ENCODE data around the gene PPP1R13L. TPM values are rescaled to one million over a fixed set of nuclear protein-coding genes. Genes with fewer than 3 reads are reported as not detected.
A peak's percentile ranks its signal among the peaks of the same experiment; 100 is the strongest.
"Not testable (repeated sequence)": the region's sequence is repeated elsewhere in the genome, so short reads cannot be mapped to it uniquely, and the experiment has no call there.

The PPP1R13L gene
- total and polyA plus RNA-seq, 2 donors: 7.7 to 28.1 TPM

DNA sequence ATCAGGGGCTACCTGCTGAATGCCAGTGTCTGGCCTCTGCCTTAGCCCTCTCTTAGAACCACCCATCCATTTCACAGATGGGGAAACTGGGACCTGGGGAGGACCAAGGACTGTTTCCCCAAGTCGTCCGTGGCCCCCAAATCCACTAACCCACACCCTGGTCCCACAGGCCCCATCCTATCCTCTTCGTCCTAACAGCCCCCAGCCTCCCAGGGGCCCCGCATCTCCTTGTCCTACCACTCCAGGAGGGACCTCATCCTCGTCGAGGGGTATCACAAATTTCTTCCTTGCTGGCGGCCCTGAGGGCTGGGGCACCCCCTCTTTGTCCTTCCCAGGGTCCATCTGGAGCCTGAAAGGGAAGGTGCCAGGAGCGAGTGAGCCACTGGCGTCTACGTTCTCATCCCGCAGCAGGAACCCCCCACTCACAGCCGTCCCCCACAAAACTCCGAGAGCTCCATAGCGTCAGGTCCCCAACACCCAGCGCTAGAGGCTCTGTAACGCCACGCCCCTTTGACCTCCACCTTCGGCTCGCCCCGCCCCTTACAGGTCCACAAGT is 18.2 kb upstream of the PPP1R13L start:
- Histone ChIP-seq H3K36me3 (ENCODE audit: insufficient read depth) (no peaks in the 10 kb centered on the region), H3K4me1 (ENCODE audit: insufficient read depth) (peaks cover 3% of the 10 kb centered on the region), H3K4me3 (ENCODE audit: low read depth, low read length) (peak overlapping the region; percentile 62), H3K27ac (ENCODE audit: low read depth) (peak overlapping the region; percentile 97)
- DNase-seq (ENCODE audit: extremely low spot score): no peak
- 11% methylated on average over 20 of the region's 20 CpGs for WGBS

DNA sequence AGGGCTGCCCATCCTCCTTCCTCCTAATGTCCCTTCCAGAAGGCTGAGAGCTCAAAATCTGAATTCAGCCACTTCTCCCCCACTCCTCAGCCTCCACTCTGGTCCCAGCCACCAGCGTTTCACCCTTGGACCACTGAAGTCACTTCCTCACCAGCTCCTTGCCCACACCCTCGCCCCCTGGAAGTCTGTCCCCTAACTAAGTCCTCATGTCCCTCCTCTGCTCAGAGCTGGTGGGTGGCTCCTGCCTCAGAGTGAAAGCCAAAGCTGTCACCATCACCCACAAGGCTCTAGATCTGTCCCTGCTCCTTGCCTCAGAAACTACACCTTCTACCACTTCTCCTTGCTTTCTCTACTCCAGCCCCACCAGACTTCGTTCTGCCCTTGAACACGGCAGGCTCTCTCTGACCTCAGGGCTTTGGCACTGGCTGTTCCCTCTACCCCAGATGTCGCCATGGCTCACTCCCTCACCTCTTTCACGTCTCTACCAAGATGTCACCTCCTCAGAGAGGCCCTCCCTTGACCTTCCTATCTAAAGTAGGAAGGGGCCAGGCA is 17.2 kb upstream of the PPP1R13L start:
- no peaks in the 10 kb centered on the region for H3K36me3 ChIP-seq (ENCODE audit: insufficient read depth)
- no peak overlapping the region for H3K27ac ChIP-seq (ENCODE audit: low read depth)
- H3K4me3 ChIP-seq (ENCODE audit: low read depth, low read length): no peak overlapping the region
- peaks cover 3% of the 10 kb centered on the region for H3K4me1 ChIP-seq (ENCODE audit: insufficient read depth)
- no peak for DNase-seq (ENCODE audit: extremely low spot score)
- 83% methylated on average over 6 of the region's 6 CpGs for WGBS

DNA sequence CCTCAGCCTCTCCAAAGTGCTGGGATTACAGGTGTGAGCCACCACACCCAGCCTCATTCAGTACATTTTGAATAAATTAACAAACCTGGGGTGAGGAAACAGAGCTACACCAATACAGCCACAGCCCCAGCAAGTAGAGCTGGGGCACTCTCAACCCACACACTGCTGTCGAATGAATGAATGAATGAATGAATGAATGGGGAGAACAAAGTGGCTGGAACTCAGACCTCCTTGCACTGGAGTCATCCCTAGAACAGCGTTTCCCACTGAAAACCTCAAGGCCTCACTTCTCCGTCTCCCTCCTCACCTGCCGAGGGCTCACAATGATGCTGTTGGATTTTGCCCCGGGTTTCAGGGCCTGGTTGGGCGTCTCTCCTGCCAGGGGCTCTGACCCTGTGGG is 16.0 kb upstream of the PPP1R13L start:
- H3K4me3 ChIP-seq (ENCODE audit: low read depth, low read length): no peak overlapping the region
- WGBS: 90% methylated on average over 6 of the region's 6 CpGs
- H3K4me1 ChIP-seq (ENCODE audit: insufficient read depth): peaks cover 3% of the 10 kb centered on the region
- peaks cover 1% of the 10 kb centered on the region for H3K36me3 ChIP-seq (ENCODE audit: insufficient read depth)
- no peak overlapping the region for H3K27ac ChIP-seq (ENCODE audit: low read depth)
- no peak for DNase-seq (ENCODE audit: extremely low spot score)

DNA sequence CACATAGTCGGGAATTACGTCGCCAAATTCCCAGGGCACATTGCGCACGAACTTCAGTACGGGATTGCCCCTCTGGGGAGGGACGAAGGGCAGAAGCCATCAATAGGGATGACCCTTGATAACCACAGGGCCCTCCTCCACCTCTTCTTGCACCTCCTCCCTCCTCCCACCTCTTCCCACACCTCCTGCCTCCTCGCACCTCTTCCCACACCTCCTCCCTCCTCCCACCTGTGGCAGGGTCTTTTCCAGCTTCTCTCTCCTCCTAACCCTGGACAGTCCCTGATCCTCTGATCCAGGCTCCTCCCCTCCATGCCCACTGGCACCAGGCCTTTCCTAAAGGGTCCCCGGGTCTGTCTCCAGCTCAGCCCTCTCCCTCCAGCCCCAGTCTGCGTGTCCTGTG is 15.5 kb upstream of the PPP1R13L start:
- Histone ChIP-seq H3K4me3 (ENCODE audit: low read depth, low read length) (no peak overlapping the region), H3K4me1 (ENCODE audit: insufficient read depth) (peaks cover 3% of the 10 kb centered on the region), H3K36me3 (ENCODE audit: insufficient read depth) (peaks cover 1% of the 10 kb centered on the region), H3K27ac (ENCODE audit: low read depth) (no peak overlapping the region)
- 83% methylated on average over 10 of the region's 10 CpGs for WGBS
- no peak for DNase-seq (ENCODE audit: extremely low spot score)

DNA sequence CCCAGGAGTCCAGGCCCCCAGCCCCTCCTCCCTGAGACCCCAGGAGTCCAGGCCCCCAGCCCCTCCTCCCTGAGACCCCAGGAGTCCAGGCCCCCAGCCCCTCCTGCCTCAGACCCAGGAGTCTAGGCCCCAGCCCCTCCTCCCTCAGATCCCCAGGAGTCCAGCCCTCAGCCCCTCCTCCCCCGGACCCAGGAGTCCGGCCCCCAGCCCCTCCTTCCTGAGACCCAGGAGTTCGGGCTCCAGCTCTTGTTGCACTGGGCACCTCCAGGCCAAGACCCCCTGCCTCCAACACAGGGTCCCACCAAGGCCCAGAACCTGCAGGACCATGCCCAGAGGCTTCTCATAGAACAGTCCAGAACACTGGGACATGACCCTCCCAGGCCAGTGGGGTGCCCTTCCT is 15.0 kb upstream of the PPP1R13L start:
- Histone ChIP-seq H3K36me3 (ENCODE audit: insufficient read depth) (peaks cover 1% of the 10 kb centered on the region), H3K27ac (ENCODE audit: low read depth) (no peak overlapping the region), H3K4me1 (ENCODE audit: insufficient read depth) (peaks cover 3% of the 10 kb centered on the region), H3K4me3 (ENCODE audit: low read depth, low read length) (no peak overlapping the region)
- DNase-seq (ENCODE audit: extremely low spot score): no peak
- WGBS: 52% methylated on average over 3 of the region's 3 CpGs

DNA sequence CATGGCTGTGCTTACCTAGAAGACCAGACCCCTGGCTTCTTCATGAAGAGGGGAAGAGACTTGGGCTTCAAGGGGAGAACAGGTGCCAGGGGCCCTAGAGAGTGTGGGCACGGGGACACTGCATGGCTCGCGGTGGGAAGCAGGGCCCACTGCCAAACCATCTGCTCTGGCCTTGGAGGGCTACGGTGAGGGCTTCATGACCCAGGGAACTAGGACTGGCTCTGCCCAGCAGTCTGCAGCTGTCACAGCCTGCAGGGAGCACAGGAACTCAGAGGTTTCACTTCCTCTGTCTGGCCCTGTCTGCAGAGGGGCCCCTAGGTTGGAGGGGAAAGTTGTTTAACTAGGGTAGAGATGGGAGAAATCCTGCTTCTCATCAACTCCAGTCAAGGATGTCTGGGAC is 14.5 kb upstream of the PPP1R13L start:
- 63% methylated on average over 4 of the region's 4 CpGs for WGBS
- Histone ChIP-seq H3K27ac (ENCODE audit: low read depth) (no peak overlapping the region), H3K36me3 (ENCODE audit: insufficient read depth) (peaks cover 5% of the 10 kb centered on the region), H3K4me1 (ENCODE audit: insufficient read depth) (peaks cover 3% of the 10 kb centered on the region), H3K4me3 (ENCODE audit: low read depth, low read length) (no peak overlapping the region)
- no peak for DNase-seq (ENCODE audit: extremely low spot score)

DNA sequence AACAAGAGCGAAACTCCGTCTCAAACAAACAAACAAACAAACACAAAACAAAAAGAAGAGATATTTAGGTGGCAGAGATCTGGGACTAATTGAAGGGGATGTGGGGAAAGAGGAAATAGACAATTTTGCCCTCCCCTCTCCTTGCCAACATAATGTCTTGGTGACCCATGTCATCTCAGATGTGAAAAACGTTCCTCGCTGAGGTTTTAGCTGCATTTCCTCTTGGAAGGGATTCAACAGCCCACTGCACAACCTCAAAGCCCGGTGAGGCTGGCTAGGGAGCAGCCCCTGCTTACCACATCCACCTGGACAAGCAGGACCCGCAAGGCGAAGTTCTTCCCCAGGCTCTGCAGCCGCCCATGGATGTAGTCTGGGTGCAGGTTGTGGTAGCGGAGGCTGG is 13.9 kb upstream of the PPP1R13L start:
- DNase-seq (ENCODE audit: extremely low spot score): no peak
- 81% methylated on average over 9 of the region's 9 CpGs for WGBS
- H3K27ac ChIP-seq (ENCODE audit: low read depth): no peak overlapping the region
- no peak overlapping the region for H3K4me3 ChIP-seq (ENCODE audit: low read depth, low read length)
- H3K4me1 ChIP-seq (ENCODE audit: insufficient read depth): peaks cover 3% of the 10 kb centered on the region
- peaks cover 6% of the 10 kb centered on the region for H3K36me3 ChIP-seq (ENCODE audit: insufficient read depth)

DNA sequence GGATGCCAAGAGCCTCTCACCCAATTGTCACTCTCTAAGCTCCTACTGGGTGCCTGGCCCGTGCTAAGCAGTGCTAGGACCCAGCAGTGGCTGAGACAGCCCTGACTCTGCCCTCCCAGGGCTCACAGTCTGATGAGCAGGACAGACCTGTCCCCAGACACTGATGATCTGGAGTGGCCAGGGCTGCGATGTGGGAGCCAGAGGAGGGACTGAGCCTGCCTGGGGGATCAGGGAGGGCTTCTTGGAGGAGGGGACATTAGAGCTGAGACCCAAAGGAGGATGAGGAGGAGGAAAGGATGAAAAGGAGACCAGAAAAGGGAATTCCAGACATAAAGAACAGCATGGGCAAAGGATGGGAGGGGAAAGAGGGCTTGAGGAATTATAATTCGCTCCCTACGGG is 12.3 kb upstream of the PPP1R13L start:
- peaks cover 6% of the 10 kb centered on the region for H3K36me3 ChIP-seq (ENCODE audit: insufficient read depth)

DNA sequence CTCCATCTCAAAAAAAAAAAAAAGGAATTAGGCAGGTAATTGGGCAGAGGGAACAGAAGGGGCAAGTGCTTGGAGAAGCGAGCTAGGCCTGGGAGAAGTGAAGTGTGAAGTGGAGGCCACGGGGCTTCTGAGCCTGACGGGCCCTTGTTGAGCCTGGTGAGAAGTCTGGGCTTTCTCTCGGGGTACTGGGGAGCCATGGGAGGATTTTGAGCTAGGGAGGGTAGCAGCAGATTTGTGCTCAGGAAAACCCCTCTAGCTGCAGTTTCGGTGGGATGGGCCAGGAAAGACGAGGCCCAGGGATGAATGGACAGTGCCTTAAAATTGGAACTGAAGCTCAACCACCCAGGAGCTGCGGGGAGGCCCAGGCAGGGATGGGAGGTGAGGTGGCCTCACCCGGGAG is 9.6 kb upstream of the PPP1R13L start:
- Histone ChIP-seq H3K27ac (ENCODE audit: low read depth) (no peak overlapping the region), H3K4me1 (ENCODE audit: insufficient read depth) (no peaks in the 10 kb centered on the region), H3K36me3 (ENCODE audit: insufficient read depth) (peaks cover 6% of the 10 kb centered on the region), H3K4me3 (ENCODE audit: low read depth, low read length) (no peak overlapping the region)
- 94% methylated on average over 8 of the region's 8 CpGs for WGBS
- no peak for DNase-seq (ENCODE audit: extremely low spot score)

More for the DNA sequence above, 12.3 kb upstream of the PPP1R13L start:
- no peak for DNase-seq (ENCODE audit: extremely low spot score)
- WGBS: 70% methylated on average over 4 of the region's 4 CpGs
- no peak overlapping the region for H3K27ac ChIP-seq (ENCODE audit: low read depth)
- H3K4me3 ChIP-seq (ENCODE audit: low read depth, low read length): no peak overlapping the region
- H3K4me1 ChIP-seq (ENCODE audit: insufficient read depth): no peaks in the 10 kb centered on the region

DNA sequence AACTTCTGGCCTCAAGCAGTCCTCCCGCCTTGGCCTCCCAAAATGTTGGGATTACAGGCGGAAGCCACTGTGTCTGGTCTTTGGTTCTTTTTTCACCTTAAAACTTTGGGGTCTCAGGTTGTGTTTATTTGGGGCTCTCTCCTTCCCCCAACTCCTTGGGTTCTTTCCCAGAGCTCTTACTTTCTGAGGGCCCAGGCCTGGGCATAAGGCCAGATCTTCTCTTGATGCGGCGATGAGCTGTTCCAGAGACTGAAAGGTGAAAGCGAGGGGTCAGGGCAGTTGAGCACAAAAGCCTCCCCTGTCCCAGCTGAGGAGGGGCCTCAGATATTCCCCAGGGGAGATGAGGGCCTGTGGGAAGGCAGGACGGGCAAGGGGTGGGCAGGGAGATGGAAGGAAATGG is 8.6 kb upstream of the PPP1R13L start:
- Histone ChIP-seq H3K36me3 (ENCODE audit: insufficient read depth) (peaks cover 6% of the 10 kb centered on the region), H3K27ac (ENCODE audit: low read depth) (no peak overlapping the region), H3K4me1 (ENCODE audit: insufficient read depth) (no peaks in the 10 kb centered on the region), H3K4me3 (ENCODE audit: low read depth, low read length) (no peak overlapping the region)
- no peak for DNase-seq (ENCODE audit: extremely low spot score)
- 79% methylated on average over 6 of the region's 6 CpGs for WGBS

DNA sequence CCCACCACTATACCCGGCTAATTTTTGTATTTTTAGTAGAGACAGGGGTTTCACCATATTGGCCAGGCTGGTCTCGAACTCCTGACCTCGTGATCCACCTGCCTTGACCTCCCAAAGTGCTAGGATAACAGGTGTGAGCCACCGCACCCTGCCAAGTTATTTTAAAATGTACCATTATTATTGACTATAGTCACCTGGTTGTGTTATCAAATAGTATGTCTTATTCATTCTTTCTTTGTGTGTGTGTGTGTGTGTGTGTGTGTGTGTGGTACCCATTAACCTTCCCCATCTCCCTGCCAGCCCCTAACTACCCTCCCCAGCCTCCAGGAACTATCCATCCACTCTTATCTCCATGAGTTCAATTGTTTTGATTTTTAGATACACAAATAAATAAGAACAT is 5.5 kb upstream of the PPP1R13L start:
- not testable (repeated sequence) for H3K27ac ChIP-seq (ENCODE audit: low read depth); H3K4me3 ChIP-seq (ENCODE audit: low read depth, low read length); DNase-seq (ENCODE audit: extremely low spot score); H3K4me1 ChIP-seq (ENCODE audit: insufficient read depth); H3K36me3 ChIP-seq (ENCODE audit: insufficient read depth)
- 94% methylated on average over 4 of the region's 4 CpGs for WGBS

DNA sequence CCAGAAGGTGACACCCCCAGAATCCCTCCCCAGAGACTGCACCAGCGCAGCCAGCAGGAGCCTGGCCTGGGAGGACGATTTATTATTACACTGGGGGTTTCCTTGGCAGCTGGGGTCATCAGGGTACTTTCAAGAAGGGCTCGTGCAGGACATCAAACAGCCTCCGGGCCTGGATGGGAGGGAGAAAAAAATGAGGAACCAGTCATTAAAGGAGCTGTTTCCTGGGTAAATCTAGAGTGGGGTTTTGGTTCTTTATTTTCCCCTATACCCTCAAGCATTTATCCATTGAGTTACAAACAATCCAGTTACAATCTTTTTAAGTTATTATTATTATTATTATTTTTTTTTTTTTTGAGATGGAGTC is 4.7 kb upstream of the PPP1R13L start:
- 48% methylated on average over 4 of the region's 4 CpGs for WGBS
- Histone ChIP-seq H3K4me1 (ENCODE audit: insufficient read depth) (no peaks in the 10 kb centered on the region), H3K36me3 (ENCODE audit: insufficient read depth) (peaks cover 2% of the 10 kb centered on the region), H3K4me3 (ENCODE audit: low read depth, low read length) (no peak overlapping the region), H3K27ac (ENCODE audit: low read depth) (no peak overlapping the region)
- no peak for DNase-seq (ENCODE audit: extremely low spot score)

DNA sequence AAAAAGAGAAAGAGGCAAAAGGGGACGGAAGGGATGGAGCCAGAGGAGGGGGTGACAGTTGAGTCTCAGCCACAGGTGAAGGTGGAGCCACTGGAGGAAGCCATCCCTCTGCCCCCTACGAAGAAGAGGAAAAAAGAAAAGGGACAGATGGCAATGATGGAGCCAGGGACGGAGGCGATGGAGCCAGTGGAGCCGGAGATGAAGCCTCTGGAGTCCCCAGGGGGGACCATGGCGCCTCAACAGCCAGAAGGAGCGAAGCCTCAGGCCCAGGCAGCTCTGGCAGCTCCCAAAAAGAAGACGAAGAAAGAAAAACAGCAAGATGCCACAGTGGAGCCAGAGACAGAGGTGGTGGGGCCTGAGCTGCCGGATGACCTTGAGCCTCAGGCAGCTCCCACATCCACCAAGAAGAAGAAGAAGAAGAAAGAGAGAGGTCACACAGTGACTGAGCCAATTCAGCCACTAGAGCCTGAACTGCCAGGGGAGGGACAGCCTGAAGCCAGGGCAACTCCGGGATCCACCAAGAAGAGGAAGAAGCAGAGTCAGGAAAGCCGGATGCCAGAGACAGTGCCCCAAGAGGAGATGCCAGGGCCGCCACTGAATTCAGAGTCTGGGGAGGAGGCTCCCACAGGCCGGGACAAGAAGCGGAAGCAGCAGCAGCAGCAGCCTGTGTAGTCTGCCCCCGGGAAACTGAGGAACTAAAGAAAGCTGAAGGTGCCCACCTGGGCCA is 4.1 kb upstream of the PPP1R13L start:
- DNase-seq (ENCODE audit: extremely low spot score): no peak
- Histone ChIP-seq H3K4me3 (ENCODE audit: low read depth, low read length) (no peak overlapping the region), H3K27ac (ENCODE audit: low read depth) (no peak overlapping the region), H3K36me3 (ENCODE audit: insufficient read depth) (no peaks in the 10 kb centered on the region), H3K4me1 (ENCODE audit: insufficient read depth) (no peaks in the 10 kb centered on the region)
- WGBS: 83% methylated on average over 15 of the region's 15 CpGs

DNA sequence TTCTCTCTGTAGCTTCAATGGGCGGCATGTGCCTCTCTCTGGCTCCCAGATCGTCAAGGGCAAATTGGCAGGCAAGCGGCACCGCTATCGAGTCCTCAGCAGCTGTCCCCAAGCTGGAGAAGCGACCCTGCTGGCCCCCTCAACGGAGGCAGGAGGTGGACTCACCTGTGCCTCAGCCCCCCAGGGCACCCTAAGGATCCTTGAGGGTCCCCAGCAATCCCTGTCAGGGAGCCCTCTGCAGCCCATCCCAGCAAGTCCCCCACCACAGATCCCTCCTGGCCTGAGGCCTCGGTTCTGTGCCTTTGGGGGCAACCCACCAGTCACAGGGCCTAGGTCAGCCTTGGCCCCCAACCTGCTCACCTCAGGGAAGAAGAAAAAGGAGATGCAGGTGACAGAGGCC is 3.3 kb upstream of the PPP1R13L start:
- Histone ChIP-seq H3K4me1 (ENCODE audit: insufficient read depth) (no peaks in the 10 kb centered on the region), H3K36me3 (ENCODE audit: insufficient read depth) (no peaks in the 10 kb centered on the region), H3K27ac (ENCODE audit: low read depth) (no peak overlapping the region), H3K4me3 (ENCODE audit: low read depth, low read length) (no peak overlapping the region)
- WGBS: 88% methylated on average over 8 of the region's 8 CpGs
- no peak for DNase-seq (ENCODE audit: extremely low spot score)

Data from urinary bladder (tissue), 4 donors.